Skeletal muscle tissue (tissue), 4 donors: ENCODE measurements around the gene RNF166. TPM values are rescaled to one million over a fixed set of nuclear protein-coding genes. Genes with fewer than 3 reads are reported as not detected.

Source experiments
- H3K27ac ChIP-seq: one replicate; pipeline ENCODE4 v1.7.0; 2013; ENCODE audit warnings: mild to moderate bottlenecking, low read depth, low read length, inconsistent platforms
- H3K27me3 ChIP-seq, 3 donors: one replicate each; pipeline ENCODE4 v1.7.0; 2013; ENCODE audit warnings: low read length in 3 of 3; ENCODE audit not compliant: control insufficient read depth in 3 of 3, insufficient read depth in 3 of 3
- H3K36me3 ChIP-seq, 3 donors: one replicate each; pipeline ENCODE4 v1.7.0; 2013; ENCODE audit warnings: low read length in 3 of 3; ENCODE audit not compliant: control insufficient read depth in 3 of 3, insufficient read depth in 3 of 3
- H3K4me1 ChIP-seq, 3 donors: one replicate each; pipeline ENCODE4 v1.7.0; 2013; ENCODE audit warnings: low read length in 3 of 3, mild to moderate bottlenecking in 3 of 3; ENCODE audit not compliant: control insufficient read depth in 3 of 3, insufficient read depth in 3 of 3
- H3K4me3 ChIP-seq, 3 donors: one replicate each; pipeline ENCODE4 v1.7.0; 2013; ENCODE audit warnings: low read length in 3 of 3
- H3K9ac ChIP-seq, 3 donors: one replicate each; pipeline ENCODE4 v1.7.0; 2013; ENCODE audit warnings: low read length in 3 of 3, mild to moderate bottlenecking in 3 of 3, moderate library complexity in 2 of 3, low read depth in 1 of 3
- H3K9me3 ChIP-seq, 3 donors: one replicate each; pipeline ENCODE4 v1.7.0; 2013; ENCODE audit warnings: low read length in 3 of 3; ENCODE audit not compliant: control insufficient read depth in 3 of 3
- total RNA-seq: library from RNA; depleted of rRNA; stranded (reverse); fragments of >200 nt; gene quantifications from one replicate; pipeline ENCODE4 v1.2.3, GENCODE V29; 2014
- donor health status: Osteomylitis.

RNF166 gene
- total RNA-seq, 1 donor from 2014 or later: 12.0 TPM

GRCh38 chr16:88700322-88700635, 5.9 kb downstream of the RNF166 start:
- H3K27ac ChIP-seq: no peak overlapping the region
- no peak overlapping the region for H3K4me3 ChIP-seq

GRCh38 chr16:88699180-88699579, 7.0 kb downstream of the RNF166 start:
- Histone ChIP-seq H3K9ac (no peak overlapping the region), H3K9me3 (no peaks in the 10 kb centered on the region), H3K27ac (no peak overlapping the region), H3K27me3 (no peaks in the 10 kb centered on the region), H3K36me3 (peaks cover 20 to 36% (median 31%) of the 10 kb centered on the region in 3 donors), H3K4me3 (no peak overlapping the region), H3K4me1 (peaks cover 25 to 43% (median 29%) of the 10 kb centered on the region in 3 donors)

More at GRCh38 chr16:88700322-88700635, 5.9 kb downstream of the RNF166 start:
- H3K4me1 ChIP-seq: peaks cover 30 to 49% (median 34%) of the 10 kb centered on the region in 3 donors
- no peaks in the 10 kb centered on the region for H3K9me3 ChIP-seq
- H3K27me3 ChIP-seq: no peaks in the 10 kb centered on the region
- H3K9ac ChIP-seq: peak overlapping the region in 1 of 3 donors; percentile 14
- H3K36me3 ChIP-seq: peaks cover 20 to 36% (median 31%) of the 10 kb centered on the region in 3 donors

DNA sequence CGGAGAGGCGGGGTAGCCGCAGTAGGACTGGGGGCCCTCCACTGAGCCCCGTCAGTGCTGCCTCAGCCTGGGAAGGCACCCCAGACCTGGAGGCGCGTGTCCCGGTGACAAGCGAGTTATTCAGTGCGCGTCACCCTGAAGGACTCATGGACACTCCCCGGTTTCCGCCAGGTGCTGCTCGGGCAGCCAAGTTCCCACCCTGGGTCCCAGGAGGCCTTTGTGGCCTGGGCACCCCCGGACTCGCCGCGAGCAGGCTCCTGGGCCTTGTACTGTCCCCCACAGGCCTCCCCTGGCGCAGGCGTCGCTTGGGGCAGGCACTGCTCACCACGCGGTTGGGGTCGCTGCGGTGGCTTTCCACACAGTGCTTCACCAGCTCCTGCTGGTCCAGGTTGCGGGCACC, 7.6 kb downstream of the RNF166 start:
- Histone ChIP-seq H3K27me3 (no peaks in the 10 kb centered on the region), H3K4me3 (no peak overlapping the region), H3K4me1 (peaks cover 21 to 38% (median 25%) of the 10 kb centered on the region in 3 donors), H3K9ac (no peak overlapping the region), H3K36me3 (peaks cover 20 to 36% (median 31%) of the 10 kb centered on the region in 3 donors), H3K27ac (no peak overlapping the region), H3K9me3 (no peaks in the 10 kb centered on the region)

- Histone ChIP-seq H3K36me3 (peaks cover 20 to 36% (median 31%) of the 10 kb centered on the region in 3 donors), H3K9ac (no peak overlapping the region), H3K4me1 (peaks cover 18 to 37% (median 23%) of the 10 kb centered on the region in 3 donors), H3K9me3 (no peaks in the 10 kb centered on the region), H3K4me3 (no peak overlapping the region), H3K27ac (no peak overlapping the region), H3K27me3 (no peaks in the 10 kb centered on the region)
Observed at GRCh38 chr16:88697831-88698615, 8.2 kb downstream of the RNF166 start.

GRCh38 chr16:88697116-88697830, 8.9 kb downstream of the RNF166 start:
- Histone ChIP-seq H3K9me3 (no peaks in the 10 kb centered on the region), H3K27ac (no peak overlapping the region), H3K9ac (no peak overlapping the region), H3K4me1 (peaks cover 15 to 36% (median 23%) of the 10 kb centered on the region in 3 donors), H3K27me3 (no peaks in the 10 kb centered on the region), H3K36me3 (peaks cover 20 to 34% (median 25%) of the 10 kb centered on the region in 3 donors), H3K4me3 (no peak overlapping the region)

GRCh38 chr16:88696441-88696840, 9.8 kb downstream of the RNF166 start:
- peaks cover 20 to 32% (median 24%) of the 10 kb centered on the region in 3 donors for H3K36me3 ChIP-seq
- peak overlapping the region; percentile 77 for H3K27ac ChIP-seq

GRCh38 chr16:88695753-88696152, 10.5 kb downstream of the RNF166 start:
- Histone ChIP-seq H3K36me3 (peaks cover 20 to 32% (median 24%) of the 10 kb centered on the region in 3 donors), H3K27me3 (peaks cover 0 to 7% (median 2%) of the 10 kb centered on the region in 3 donors), H3K4me1 (peaks cover 11 to 23% (median 16%) of the 10 kb centered on the region in 3 donors), H3K27ac (peak overlapping the region; percentile 77), H3K9ac (no peak overlapping the region), H3K9me3 (no peaks in the 10 kb centered on the region), H3K4me3 (no peak overlapping the region)

More at GRCh38 chr16:88696441-88696840, 9.8 kb downstream of the RNF166 start:
- peaks cover 11 to 28% (median 19%) of the 10 kb centered on the region in 3 donors for H3K4me1 ChIP-seq
- H3K4me3 ChIP-seq: no peak overlapping the region
- peaks cover 0 to under 1% (median 0%) of the 10 kb centered on the region in 3 donors for H3K27me3 ChIP-seq
- H3K9ac ChIP-seq: no peak overlapping the region
- H3K9me3 ChIP-seq: no peaks in the 10 kb centered on the region

GRCh38 chr16:88695218-88695617, 11.0 kb downstream of the RNF166 start:
- Histone ChIP-seq H3K27ac (peak overlapping the region; percentile 77), H3K9me3 (no peaks in the 10 kb centered on the region), H3K4me1 (peaks cover 11 to 18% (median 13%) of the 10 kb centered on the region in 3 donors), H3K36me3 (peaks cover 20 to 29% (median 21%) of the 10 kb centered on the region in 3 donors), H3K9ac (no peak overlapping the region), H3K27me3 (peaks cover 0 to 10% (median 6%) of the 10 kb centered on the region in 3 donors), H3K4me3 (no peak overlapping the region)

GRCh38 chr16:88694221-88695087, 11.8 kb downstream of the RNF166 start:
- Histone ChIP-seq H3K4me1 (peaks cover 11 to 15% (median 13%) of the 10 kb centered on the region in 3 donors), H3K27me3 (peaks cover 0 to 10% (median 6%) of the 10 kb centered on the region in 3 donors), H3K9me3 (no peaks in the 10 kb centered on the region), H3K27ac (no peak overlapping the region), H3K36me3 (peaks cover 16 to 23% (median 20%) of the 10 kb centered on the region in 3 donors), H3K4me3 (no peak overlapping the region), H3K9ac (no peak overlapping the region)
